HG03442 (cell line): ENCODE results near the gene LFNG.

ENCODE experiments used
- ATAC-seq: cut with Tn5 transposase; IDR thresholded peaks from one replicate; pipeline ENCODE4 v1.9.1; 2021; ENCODE audit warnings: mild to moderate bottlenecking, moderate library complexity; ENCODE audit not compliant: unreplicated experiment

The LFNG gene

DNA sequence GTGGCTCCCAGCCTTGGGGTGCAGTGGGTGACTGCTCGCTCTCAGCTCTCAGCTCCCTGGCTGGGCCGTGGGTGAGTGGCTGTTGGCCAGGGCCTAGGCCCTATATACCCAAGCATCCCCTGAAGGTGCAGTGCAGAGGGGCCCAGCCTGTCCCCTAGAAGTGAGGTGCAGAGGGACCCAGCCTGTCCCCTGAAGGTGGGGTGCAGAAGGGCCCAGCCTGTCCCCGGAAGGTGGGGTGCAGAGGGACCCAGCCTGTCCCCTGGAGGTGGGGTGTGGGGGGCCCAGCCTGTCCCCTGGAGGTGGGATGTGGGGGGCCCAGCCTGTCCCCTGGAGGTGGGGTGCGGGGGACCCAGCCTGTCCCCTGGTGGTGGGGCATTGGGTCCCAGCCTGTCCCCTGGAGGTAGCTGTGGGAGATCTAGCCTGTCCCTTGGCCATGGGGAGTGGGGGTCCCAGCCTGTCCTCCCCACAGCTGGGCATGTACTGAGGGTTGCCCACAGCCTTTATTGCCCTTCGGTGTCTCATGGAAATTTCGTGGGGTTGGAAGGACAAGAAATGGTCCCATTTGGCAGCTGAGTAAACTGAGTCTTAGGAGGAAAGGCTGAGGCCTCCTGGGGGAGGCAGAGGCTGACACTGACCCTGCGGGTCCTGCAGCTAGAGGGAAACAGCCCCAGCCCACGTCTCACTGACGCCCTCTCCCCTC, 17.5 kb upstream of the LFNG start:
- ATAC-seq, result no peak

DNA sequence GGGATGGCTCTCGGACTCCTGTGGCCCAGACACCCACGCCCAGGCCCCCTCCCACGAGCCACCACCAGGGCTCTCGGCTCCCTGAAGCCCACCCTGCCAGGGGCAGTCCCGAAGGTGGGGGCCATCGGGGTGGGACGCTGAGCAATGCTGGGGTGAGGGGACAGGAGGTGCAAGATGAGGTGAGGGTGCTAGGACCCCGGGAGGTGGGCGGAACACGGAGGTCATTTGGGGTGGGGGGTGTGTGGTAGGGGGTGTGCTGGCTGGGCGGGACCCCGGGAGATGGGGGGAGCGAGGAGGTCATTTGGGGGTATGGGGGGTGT, 17.0 kb upstream of the LFNG start:
- no peak for ATAC-seq

GRCh38 chr7:2503056-2503941, 16.3 kb upstream of the LFNG start:
- no peak for ATAC-seq

DNA sequence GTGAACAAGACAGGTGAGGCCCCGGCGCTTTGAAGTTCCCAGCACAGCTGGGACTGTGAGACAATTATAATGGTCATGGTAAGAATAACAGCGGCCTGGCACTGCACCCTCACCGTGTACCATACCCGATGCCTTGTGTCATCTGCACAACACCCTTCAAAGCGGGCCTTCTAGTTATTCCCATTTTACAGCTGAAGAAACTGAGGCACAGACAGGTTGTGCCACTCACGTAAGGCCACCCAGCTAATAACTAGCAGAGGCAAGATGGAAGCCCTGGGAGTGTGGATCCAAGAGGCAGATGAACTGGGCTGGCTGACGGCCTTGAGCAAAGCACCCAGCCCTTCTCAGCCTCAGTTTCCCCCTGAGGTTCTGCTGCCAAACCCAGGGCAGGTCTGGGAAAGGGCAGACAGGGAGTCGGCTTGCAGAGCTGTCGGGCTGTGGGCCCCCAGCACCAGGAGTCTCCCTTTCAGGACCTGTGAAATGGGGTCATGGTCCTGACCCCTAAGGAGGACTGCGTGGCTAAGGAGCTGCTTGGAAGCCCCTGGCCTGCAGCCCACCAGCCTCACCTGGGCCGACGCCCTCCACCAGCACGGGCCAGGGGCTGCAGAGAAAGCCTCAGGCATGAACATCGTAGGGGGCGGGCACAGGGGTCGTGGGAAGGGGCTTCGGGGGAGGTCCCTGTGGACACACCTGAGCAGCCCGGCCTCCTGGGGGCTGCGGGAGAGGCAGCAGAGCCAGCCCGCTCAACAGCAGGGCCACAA, 15.3 kb upstream of the LFNG start:
- no peak for ATAC-seq

DNA sequence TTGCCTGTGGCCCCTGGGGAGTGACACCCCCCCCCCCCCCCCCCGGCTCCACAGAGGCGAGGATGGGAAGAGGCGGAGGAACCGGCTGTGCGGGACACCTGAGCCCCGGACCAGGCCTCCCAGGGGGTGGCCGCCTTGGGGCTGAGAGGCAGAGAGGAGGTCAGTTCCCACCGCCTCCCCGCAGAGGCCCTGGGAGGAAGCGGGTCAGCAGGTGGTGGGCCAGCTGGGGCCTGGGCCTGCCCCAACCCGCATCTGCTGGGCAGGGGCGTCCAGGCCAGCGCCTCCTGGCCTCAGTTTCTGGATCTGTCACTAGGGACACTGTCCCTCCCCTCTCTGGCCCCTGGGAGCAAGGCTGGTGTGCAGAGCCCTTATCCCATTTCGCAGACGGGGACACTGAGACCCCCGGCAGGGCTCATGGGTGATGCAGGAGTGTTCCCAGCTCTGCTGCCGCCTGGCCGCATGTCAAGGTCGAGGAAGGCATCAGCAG, 14.6 kb upstream of the LFNG start:
- ATAC-seq, result no peak

GRCh38 chr7:2505401-2505800, 14.2 kb upstream of the LFNG start:
- no peak for ATAC-seq

GRCh38 chr7:2507208-2507916, 12.2 kb upstream of the LFNG start:
- ATAC-seq, result no peak

GRCh38 chr7:2507917-2508306, 11.7 kb upstream of the LFNG start:
- no peak for ATAC-seq

DNA sequence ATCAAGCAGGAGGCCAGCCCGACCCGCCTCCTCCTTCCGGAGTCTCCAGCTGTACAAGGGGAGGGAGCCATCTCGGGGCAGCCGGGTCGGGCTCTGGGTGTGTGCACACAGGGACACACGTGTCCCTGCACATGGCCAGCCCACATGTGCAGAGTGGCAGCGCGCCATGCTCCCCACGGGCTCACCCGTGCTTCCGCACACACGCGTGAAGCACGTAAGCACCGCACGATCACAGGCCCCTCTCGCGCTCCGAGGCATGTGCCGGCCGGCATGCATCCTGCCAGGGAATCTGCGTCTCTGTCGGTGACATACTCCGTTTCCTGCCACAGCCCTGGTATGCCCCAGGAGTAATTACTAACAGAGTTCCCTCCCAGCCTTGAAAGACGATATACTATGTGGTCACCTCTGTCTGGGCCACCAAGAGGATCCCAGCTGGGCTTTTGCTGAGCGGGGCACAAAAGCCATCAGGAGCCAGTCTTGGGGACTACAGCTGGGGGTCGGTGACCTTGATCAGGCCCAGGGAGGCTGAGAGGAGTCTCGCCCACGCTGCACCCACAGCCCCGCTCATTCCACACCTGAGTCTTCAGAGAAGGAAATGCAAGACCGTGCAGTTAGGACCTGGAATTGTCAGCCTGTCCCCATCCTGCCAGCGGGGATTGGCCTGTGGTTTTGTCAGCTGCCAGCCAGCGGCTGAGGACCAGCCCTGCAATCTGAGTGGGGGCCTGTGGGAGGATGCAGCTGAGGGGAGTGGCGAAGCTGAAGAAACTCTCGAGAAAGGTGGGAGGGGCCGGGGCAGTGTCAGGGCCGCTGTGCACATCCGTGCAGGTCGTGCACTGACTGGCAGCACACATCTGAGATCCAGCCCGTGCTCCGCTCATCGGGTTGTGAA, 11.0 kb upstream of the LFNG start:
- ATAC-seq, result no peak

- no peak for ATAC-seq
These were observed 10.2 kb upstream of the LFNG start for GRCh38 chr7:2509298-2509906.

DNA sequence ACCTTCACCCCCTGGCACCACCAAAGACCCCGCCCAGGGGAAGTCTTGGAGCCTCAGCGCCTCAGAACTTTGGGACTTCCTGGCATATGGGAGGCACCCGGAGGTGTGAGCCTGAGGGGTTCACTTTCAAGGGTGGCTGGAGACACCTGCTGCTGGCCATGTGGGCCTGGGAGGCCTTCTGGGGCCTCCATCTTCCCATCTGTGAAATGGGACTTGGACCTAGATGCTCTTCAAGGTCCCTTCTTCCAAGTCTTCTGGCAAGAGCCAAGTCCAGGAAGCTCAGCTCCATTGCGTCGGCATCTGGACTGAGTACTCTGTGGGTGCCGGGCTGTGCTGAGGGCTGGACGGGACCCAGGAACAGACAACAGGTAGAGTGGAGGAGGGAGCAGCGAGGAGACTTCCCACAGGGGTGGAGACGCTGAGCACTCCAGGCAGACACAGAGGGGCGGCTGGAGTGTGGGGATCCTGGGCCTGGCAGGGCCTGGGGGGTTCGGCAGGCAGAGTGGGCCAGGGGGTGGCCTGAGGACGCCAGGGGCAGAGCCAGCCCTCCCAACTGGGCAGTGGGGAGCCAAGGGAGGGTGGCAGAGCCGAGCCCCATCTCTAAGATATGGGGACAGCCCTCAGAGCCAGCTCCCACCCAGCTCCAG, 9.3 kb upstream of the LFNG start:
- ATAC-seq, result no peak

DNA sequence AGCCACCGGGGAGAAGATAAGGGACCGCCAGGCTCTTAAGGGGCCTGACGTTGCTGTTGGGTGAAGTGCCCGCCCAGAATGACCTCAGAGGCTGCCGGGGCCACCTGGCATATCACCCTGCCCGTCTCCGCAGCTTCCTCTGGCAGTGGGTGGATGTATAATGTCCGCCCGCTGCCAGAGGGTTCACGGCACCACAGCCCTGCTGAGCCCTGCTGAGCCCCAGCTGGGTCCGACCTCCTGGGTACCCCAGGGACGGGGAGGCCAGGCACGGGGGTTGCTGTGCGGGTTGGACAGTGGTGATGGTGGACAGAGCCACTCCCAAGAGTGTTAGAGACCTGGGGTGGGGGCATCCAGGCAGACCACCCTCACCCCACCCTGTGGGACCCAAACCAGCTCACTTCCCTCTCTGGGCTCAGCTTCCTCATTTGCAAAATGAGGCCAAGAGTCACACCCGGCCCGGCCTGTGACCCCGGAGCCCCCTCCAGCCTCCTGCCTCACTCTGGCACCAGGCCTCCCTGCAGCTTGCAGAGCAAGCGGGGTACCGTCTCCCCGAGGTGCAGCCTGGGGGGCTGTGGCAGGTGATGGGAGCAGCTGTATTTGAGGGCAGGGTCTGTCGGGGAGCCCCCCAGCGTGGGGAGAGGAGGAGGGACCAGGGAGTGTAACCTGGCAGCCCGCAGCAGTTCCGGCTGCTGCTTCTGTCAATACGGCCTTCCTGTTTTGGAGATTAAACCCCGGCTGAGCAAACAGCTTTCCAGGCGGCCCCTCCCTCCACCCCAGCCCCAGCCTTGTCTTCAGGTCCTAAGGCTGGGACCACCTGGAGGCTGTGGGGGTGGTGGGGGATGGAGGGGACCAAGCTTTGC, 8.4 kb upstream of the LFNG start:
- ATAC-seq, result no peak

- no peak for ATAC-seq
These were observed 7.8 kb upstream of the LFNG start for GRCh38 chr7:2511769-2512168.

DNA sequence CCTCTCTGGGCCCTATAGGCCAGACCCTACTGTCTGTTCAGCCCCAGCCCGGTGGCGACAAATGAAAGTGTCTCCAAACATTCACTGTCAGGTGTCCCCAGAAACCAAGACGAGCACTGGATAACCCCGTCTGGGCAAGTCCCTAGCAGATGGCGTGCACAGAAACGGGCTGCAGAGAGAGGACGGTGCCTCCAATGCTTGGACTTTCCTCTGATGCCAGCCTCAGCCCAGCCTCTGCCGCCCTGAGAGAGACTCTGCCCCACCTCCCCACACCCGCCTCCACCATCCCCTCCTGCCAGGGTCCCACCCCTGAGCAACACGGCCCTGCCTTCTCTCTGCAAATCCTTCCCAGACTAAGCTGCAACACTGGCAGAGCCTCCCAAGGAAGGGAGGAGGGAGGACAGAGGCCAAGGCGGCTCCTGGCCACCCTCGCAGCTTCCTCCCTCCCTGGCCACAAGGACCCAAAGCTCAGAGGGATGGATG, 7.4 kb upstream of the LFNG start:
- ATAC-seq, result no peak

DNA sequence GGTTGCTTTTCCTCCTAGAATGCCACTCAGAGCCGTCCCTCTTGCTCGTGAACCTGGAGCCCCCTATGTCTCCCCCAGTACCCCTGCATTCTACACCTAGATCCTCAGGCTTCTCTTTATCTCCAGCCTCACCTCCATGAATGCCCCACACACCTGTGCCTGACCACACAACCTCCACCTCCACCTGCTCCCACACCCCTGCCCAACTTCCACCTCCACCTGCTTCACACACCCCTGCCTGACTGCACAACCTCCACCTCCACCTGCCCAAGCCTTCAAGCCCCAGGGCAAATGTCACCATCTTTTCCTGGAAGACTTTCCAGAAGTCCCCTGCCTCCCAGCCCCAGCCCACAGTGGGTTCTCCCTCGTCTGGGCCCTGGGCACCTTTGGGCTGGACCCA, 6.9 kb upstream of the LFNG start:
- no peak for ATAC-seq

- no peak for ATAC-seq
These were observed 5.9 kb upstream of the LFNG start for GRCh38 chr7:2513702-2514101.

- no peak for ATAC-seq
These were observed 4.8 kb upstream of the LFNG start for GRCh38 chr7:2514473-2515423.
